ENCODE data around the gene SLIT3.

DNA sequence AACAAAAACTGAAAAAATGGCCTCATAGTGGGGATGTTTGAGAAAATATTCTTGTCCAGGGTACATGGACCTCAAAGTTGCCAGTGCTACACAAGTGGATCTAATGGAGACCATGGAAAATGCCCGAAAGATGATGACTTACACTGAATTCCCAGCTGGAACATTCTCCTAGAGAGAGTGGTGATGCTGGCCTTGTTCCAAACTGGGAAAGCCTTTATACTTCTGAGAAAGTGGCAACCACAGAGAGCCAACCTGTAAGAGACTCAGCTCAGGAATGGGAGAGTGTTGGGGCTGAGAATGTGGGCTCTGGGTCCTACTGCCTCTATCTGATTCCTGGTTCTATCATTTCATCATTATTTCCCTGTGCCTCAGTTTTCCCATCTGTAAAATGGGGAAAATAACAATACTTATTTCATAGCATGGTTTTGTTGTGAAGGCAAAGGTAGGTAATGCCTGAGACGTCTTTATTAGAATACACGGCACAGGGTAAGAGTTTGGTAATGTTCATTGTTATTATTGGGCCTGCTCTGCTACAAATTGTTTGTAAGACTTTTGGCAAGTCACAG is 492.8 kb downstream of the SLIT3 start:
- TF ChIP-seq, protein P1, sequence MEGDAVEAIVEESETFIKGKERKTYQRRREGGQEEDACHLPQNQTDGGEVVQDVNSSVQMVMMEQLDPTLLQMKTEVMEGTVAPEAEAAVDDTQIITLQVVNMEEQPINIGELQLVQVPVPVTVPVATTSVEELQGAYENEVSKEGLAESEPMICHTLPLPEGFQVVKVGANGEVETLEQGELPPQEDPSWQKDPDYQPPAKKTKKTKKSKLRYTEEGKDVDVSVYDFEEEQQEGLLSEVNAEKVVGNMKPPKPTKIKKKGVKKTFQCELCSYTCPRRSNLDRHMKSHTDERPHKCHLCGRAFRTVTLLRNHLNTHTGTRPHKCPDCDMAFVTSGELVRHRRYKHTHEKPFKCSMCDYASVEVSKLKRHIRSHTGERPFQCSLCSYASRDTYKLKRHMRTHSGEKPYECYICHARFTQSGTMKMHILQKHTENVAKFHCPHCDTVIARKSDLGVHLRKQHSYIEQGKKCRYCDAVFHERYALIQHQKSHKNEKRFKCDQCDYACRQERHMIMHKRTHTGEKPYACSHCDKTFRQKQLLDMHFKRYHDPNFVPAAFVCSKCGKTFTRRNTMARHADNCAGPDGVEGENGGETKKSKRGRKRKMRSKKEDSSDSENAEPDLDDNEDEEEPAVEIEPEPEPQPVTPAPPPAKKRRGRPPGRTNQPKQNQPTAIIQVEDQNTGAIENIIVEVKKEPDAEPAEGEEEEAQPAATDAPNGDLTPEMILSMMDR (conservative IDR thresholded peaks at IDR 0.05; ENCODE audit: low read length), result no peak
- no peak for TF ChIP-seq EZH2phosphoT487 (IDR thresholded peaks at IDR 0.05; ENCODE audit: borderline replicate concordance)

Measured in Loucy (cell line).